ENCODE data around the gene DUSP7.

The DUSP7 gene

GRCh38 chr3:52023101-52023770, 33.1 kb downstream of the DUSP7 start:
- no peak for TF ChIP-seq CTCF (IDR thresholded peaks at IDR 0.05; ENCODE audit: insufficient read depth, low read depth, low read length, missing control alignments)
- no peak overlapping the region for H3K4me3 ChIP-seq (ENCODE audit: low read length)

GRCh38 chr3:52022323-52023100, 33.9 kb downstream of the DUSP7 start:
- no peak for DNase-seq (ENCODE audit: low read depth)
- no peak for TF ChIP-seq CTCF (IDR thresholded peaks at IDR 0.05; ENCODE audit: insufficient read depth, low read depth, low read length, missing control alignments)
- H3K4me3 ChIP-seq (ENCODE audit: low read length) = no peak overlapping the region

More at GRCh38 chr3:52023101-52023770, 33.1 kb downstream of the DUSP7 start:
- no peak for DNase-seq (ENCODE audit: low read depth)

GRCh38 chr3:52021489-52022268, 34.7 kb downstream of the DUSP7 start:
- DNase-seq (ENCODE audit: low read depth) = no peak
- TF ChIP-seq CTCF (IDR thresholded peaks at IDR 0.05; ENCODE audit: insufficient read depth, low read depth, low read length, missing control alignments) = no peak
- no peak overlapping the region for H3K4me3 ChIP-seq (ENCODE audit: low read length)

GRCh38 chr3:52020796-52021195, 35.6 kb downstream of the DUSP7 start:
- no peak for TF ChIP-seq CTCF (IDR thresholded peaks at IDR 0.05; ENCODE audit: insufficient read depth, low read depth, low read length, missing control alignments)
- no peak overlapping the region for H3K4me3 ChIP-seq (ENCODE audit: low read length)
- DNase-seq (ENCODE audit: low read depth) = no peak

- no peak for TF ChIP-seq CTCF (IDR thresholded peaks at IDR 0.05; ENCODE audit: insufficient read depth, low read depth, low read length, missing control alignments)
- H3K4me3 ChIP-seq (ENCODE audit: low read length) = no peak overlapping the region
- DNase-seq (ENCODE audit: low read depth) = no peak
These were observed 36.9 kb downstream of the DUSP7 start for GRCh38 chr3:52019352-52020080.

- H3K4me3 ChIP-seq (ENCODE audit: low read length) = no peak overlapping the region
- DNase-seq (ENCODE audit: low read depth) = no peak
- no peak for TF ChIP-seq CTCF (IDR thresholded peaks at IDR 0.05; ENCODE audit: insufficient read depth, low read depth, low read length, missing control alignments)
These were observed 37.9 kb downstream of the DUSP7 start for GRCh38 chr3:52018319-52019000.

Measured in epithelial cell of esophagus (primary cell).